Activated CD8-positive, alpha-beta T cell treated with anti-CD3 and anti-CD28 coated beads for 36 hours (primary cell): ENCODE data around the gene SORCS2. TPM values are rescaled to one million over a fixed set of nuclear protein-coding genes. Genes with fewer than 3 reads are reported as not detected.

Experiments used
- ATAC-seq: fragments of 200-7000 bp; cut with Tn5 transposase; one replicate; pipeline ENCODE4 v1.10.0; 2021; ENCODE audit warnings: mild to moderate bottlenecking, moderate library complexity
- CTCF ChIA-PET: fragments of 350-600 bp; sonication (Branson Sonifier 250); formaldehyde crosslinking; loops from one replicate; lab custom pipeline; 2021; ENCODE audit warnings: antibody characterized with exemption; lab: Charles Lee
- POLR2A ChIA-PET: fragments of 350-600 bp; sonication (Branson Sonifier 250); formaldehyde crosslinking; loops from one replicate; lab custom pipeline; 2021; ENCODE audit warnings: antibody characterized with exemption; lab: Charles Lee
- DNase-seq: peaks from one replicate; pipeline ENCODE4 v3.0.0-alpha.2; 2020
- H3K27ac Mint-ChIP-seq: one replicate; pipeline ENCODE4 v1.8.0; 2021; ENCODE audit warnings: mild to moderate bottlenecking, mixed read lengths
- H3K27me3 Mint-ChIP-seq: one replicate; pipeline ENCODE4 v1.8.0; 2021; ENCODE audit warnings: mixed read lengths
- H3K36me3 Mint-ChIP-seq: one replicate; pipeline ENCODE4 v1.8.0; 2021; ENCODE audit warnings: low read depth, mixed read lengths
- H3K4me1 Mint-ChIP-seq: one replicate; pipeline ENCODE4 v1.8.0; 2021; ENCODE audit warnings: low read depth, mixed read lengths
- H3K4me3 Mint-ChIP-seq: one replicate; pipeline ENCODE4 v1.8.0; 2021; ENCODE audit warnings: mild to moderate bottlenecking, moderate library complexity, mixed read lengths
- H3K9me3 Mint-ChIP-seq: one replicate; pipeline ENCODE4 v1.8.0; 2021; ENCODE audit warnings: mixed read lengths
- intact Hi-C: fragments of 100-400 bp; cut with micrococcal nuclease; formaldehyde crosslinking; loops from one replicate; pipeline ENCODE4 v1.10.0; 2022
- total RNA-seq, 2 experiments: library from RNA; stranded (reverse); gene quantifications; one replicate each; pipeline ENCODE4 v1.2.3, GENCODE V29; 2021
- TF ChIP-seq, protein P1 (sequence below): fragments of 200-600 bp; IDR thresholded peaks from one replicate; pipeline ENCODE4 v1.8.0; 2022; ENCODE audit warnings: antibody characterized with exemption, mild to moderate bottlenecking

SORCS2 gene
- total RNA-seq, 2 experiments from 2014 or later: 0.05 TPM; not detected in 1

DNA sequence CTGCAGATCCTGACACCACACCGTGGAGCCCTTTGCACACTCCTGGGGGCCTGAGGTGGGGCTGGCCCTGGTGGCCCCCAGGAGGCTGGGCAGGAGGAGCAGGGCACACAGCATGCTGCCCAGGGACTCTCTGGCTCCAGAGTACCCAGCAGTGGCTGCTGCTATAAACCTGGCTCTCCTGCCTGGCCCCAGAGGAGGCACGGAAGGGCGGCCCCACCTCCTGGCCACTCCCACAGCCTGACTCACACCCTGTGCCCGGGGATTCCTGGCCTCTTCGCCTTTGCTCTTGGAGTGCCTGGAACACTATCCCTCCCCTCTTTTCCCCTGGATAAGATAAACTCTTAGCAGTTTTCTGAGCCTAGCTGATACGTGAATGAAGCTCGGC, 242.4 kb downstream of the SORCS2 start, which contains the start of gene PSAPL1:
Gene PSAPL1, minus strand, starts transcription at position 165 of the 385 bp plus-strand sequence. Its CDS starts 51 bp downstream, at position 114.
- ChIA-PET CTCF (no interaction called here), POLR2A (interaction anchor here (0.6 kb wide), 1 partner anchor 29 kb away, joined by 4 read pairs; no protein-coding TSS in a partner anchor)
- Mint-ChIP-seq H3K27me3 (no peaks in the 10 kb centered on the region), H3K4me3 (no peak within 1 kb of the TSS), H3K4me1 (no peaks in the 10 kb centered on the region), H3K27ac (no peak within 1 kb of the TSS), H3K36me3 (no peaks in the 10 kb centered on the region), H3K9me3 (no peaks in the 10 kb centered on the region)
- intact Hi-C loops: no loop called here
- ATAC-seq: peak; percentile 45
- TF ChIP-seq, protein P1, sequence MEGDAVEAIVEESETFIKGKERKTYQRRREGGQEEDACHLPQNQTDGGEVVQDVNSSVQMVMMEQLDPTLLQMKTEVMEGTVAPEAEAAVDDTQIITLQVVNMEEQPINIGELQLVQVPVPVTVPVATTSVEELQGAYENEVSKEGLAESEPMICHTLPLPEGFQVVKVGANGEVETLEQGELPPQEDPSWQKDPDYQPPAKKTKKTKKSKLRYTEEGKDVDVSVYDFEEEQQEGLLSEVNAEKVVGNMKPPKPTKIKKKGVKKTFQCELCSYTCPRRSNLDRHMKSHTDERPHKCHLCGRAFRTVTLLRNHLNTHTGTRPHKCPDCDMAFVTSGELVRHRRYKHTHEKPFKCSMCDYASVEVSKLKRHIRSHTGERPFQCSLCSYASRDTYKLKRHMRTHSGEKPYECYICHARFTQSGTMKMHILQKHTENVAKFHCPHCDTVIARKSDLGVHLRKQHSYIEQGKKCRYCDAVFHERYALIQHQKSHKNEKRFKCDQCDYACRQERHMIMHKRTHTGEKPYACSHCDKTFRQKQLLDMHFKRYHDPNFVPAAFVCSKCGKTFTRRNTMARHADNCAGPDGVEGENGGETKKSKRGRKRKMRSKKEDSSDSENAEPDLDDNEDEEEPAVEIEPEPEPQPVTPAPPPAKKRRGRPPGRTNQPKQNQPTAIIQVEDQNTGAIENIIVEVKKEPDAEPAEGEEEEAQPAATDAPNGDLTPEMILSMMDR: no peak
- DNase-seq: peak; percentile 26

DNA sequence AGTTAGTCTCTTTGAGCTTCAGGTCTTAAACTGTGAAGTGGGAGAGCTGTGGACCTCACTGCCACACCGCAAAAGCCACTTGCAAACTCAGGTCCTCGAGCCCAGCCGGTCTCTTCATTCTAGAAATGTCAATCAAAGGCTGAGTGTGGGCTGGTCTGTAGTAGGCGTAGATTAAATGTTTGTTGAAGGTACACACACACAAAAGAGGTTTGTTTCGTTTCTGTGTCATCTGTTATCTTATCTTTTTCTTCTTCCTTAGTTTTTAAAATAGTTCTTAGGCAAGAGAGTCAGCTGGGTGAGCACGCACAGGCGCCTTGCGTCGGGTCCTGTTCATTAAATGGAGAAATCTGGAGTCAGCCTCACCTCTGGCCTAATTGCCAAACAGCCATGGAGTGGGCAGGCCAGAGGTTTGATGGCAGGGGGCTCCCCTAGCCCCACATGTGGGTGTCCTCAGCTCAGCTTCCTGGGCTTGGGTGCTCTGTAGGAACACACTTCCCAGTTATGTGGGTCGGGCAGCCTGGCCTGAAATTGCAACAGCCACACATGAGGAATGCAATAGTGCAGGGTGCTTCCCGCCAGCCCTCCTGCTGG, 243.2 kb downstream of the SORCS2 start:
- ChIA-PET POLR2A (no interaction called here), CTCF (no interaction called here)
- intact Hi-C loops: no loop called here
- Mint-ChIP-seq H3K4me3 (no peak overlapping the region), H3K27me3 (no peaks in the 10 kb centered on the region), H3K36me3 (no peaks in the 10 kb centered on the region), H3K4me1 (no peaks in the 10 kb centered on the region), H3K27ac (no peak overlapping the region), H3K9me3 (no peaks in the 10 kb centered on the region)
- ATAC-seq (no peak), DNase-seq (no peak)
- TF ChIP-seq, protein P1: no peak

DNA sequence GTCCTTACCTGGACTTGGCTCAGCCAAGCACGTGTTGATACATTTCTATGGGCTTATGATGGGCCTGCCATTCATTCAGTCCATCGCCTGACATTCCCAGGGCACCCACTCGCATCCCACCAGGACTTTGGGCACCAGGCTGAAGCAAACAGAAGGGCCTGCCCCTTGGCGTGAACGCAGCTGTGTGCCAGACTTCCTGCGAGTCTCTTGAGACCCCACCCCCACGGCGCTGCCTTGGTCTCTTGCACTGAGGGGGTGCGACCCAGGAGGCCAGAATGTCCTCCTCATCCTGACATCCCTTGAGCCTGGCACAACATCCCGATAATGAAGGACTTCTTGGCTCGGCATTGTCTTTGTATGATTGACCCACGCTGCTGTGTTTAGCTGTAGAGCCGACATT, 243.9 kb downstream of the SORCS2 start:
- intact Hi-C loops: no loop called here
- H3K36me3 Mint-ChIP-seq: no peaks in the 10 kb centered on the region
- CTCF ChIA-PET: no interaction called here
- no peak overlapping the region for H3K27ac Mint-ChIP-seq
- ATAC-seq (no peak), DNase-seq (no peak)
- no peaks in the 10 kb centered on the region for H3K4me1 Mint-ChIP-seq
- POLR2A ChIA-PET: no interaction called here
- H3K9me3 Mint-ChIP-seq: no peaks in the 10 kb centered on the region
- H3K27me3 Mint-ChIP-seq: no peaks in the 10 kb centered on the region
- TF ChIP-seq, protein P1: no peak
- H3K4me3 Mint-ChIP-seq: no peak overlapping the region

DNA sequence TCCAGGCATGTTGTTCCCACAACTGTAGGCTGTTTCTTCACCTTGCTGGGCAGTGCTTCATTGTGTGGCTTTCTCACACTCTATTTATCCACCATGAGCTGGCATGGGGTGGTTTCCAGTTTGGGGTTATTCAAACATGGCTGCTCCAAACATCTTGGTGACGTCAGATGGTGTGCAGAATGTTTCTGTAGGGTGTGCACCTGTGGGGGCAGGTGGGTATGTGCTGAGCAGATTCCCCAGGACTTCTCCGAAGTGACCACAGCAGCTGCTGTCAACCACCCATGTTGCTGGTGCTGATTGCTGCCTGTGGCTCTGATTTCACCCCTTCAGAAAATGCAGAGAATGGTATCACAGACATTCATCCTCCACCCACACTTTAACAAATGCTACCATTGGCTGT, 247.4 kb downstream of the SORCS2 start:
- CTCF ChIA-PET: no interaction called here
- POLR2A ChIA-PET: no interaction called here
- intact Hi-C loops: no loop called here

DNA sequence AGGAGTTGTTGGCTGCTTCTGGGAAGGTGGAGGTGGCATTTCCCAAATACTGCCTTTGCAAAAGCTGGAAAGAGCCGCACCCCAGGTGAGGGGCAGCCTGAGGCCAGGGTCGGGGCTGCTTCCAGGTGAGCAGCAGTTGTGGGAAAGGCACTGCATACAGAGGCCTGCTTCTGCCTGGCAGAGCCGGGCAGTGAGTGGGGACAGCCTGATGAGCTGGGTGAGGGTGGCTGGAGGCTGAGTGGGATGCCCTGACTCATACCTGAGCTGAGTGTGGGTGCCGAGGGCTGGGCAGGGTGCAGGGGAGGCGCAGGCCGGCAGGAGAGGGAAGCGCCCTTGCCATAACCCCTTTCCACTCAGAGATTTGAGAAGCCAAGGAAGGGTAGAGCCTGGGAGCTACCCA, 248.9 kb downstream of the SORCS2 start:
- Mint-ChIP-seq H3K27ac (no peak overlapping the region), H3K9me3 (no peaks in the 10 kb centered on the region), H3K27me3 (peaks cover 11% of the 10 kb centered on the region), H3K36me3 (no peaks in the 10 kb centered on the region), H3K4me1 (no peaks in the 10 kb centered on the region), H3K4me3 (no peak overlapping the region)
- ChIA-PET CTCF (no interaction called here), POLR2A (interaction anchor here (0.7 kb wide), 1 partner anchor 23 kb away, joined by 3 read pairs; no protein-coding TSS in a partner anchor)
- TF ChIP-seq, protein P1: no peak
- no peak for ATAC-seq
- intact Hi-C loops: no loop called here
- no peak for DNase-seq

More for the DNA sequence above, 247.4 kb downstream of the SORCS2 start:
- H3K27ac Mint-ChIP-seq: no peak overlapping the region
- no peaks in the 10 kb centered on the region for H3K36me3 Mint-ChIP-seq
- peaks cover 10% of the 10 kb centered on the region for H3K27me3 Mint-ChIP-seq
- no peak for DNase-seq
- no peak for ATAC-seq
- no peaks in the 10 kb centered on the region for H3K4me1 Mint-ChIP-seq
- no peaks in the 10 kb centered on the region for H3K9me3 Mint-ChIP-seq
- H3K4me3 Mint-ChIP-seq: no peak overlapping the region
- TF ChIP-seq, protein P1: no peak
